ENCODE results near the gene TEX35. TPM values are rescaled to one million over a fixed set of nuclear protein-coding genes. Genes with fewer than 3 reads are reported as not detected.

The TEX35 gene
- total RNA-seq, 1 experiment from 2014 or later, result not detected

- Histone ChIP-seq H3K27ac (no peak overlapping the region), H3K9me3 (ENCODE audit: insufficient read depth, low read depth) (no peaks in the 10 kb centered on the region), H3K9me2 (ENCODE audit: insufficient read depth) (no peaks in the 10 kb centered on the region), H3K4me1 (replicated peaks; ENCODE audit: insufficient read depth) (no peaks in the 10 kb centered on the region), H2AFZ (no peak overlapping the region), H3K36me3 (ENCODE audit: low read depth) (no peaks in the 10 kb centered on the region), H3K79me2 (ENCODE audit: low read depth) (no peaks in the 10 kb centered on the region), H3K27me3 (ENCODE audit: insufficient read depth, low read depth) (no peaks in the 10 kb centered on the region), H3K4me3 (no peak overlapping the region), H3K4me2 (no peak overlapping the region), H4K20me1 (ENCODE audit: insufficient read depth) (no peaks in the 10 kb centered on the region), H3F3A (ENCODE audit: insufficient read depth, low read depth) (no peaks in the 10 kb centered on the region)
- DNase-seq, result no peak
- intact Hi-C loops (cut with micrococcal nuclease; ENCODE audit: unreplicated experiment), result no loop called here
- no TSS peak for BruUV-seq (replicated peaks)
- POLR2A ChIA-PET (ENCODE audit: unreplicated experiment), result no interaction called here
- TF ChIP-seq CTCF (conservative IDR thresholded peaks at IDR 0.05) (no peak), EZH2 (IDR thresholded peaks at IDR 0.05; ENCODE audit: low read depth) (no peak)
- CTCF ChIA-PET, result no interaction called here
These were observed 26.5 kb upstream of the TEX35 start for GRCh38 chr1:178486100-178487069.

GRCh38 chr1:178487070-178487615, 25.8 kb upstream of the TEX35 start:
- Histone ChIP-seq H3K27me3 (ENCODE audit: insufficient read depth, low read depth) (no peaks in the 10 kb centered on the region), H3K4me3 (no peak overlapping the region), H3K9me3 (ENCODE audit: insufficient read depth, low read depth) (no peaks in the 10 kb centered on the region), H3K36me3 (ENCODE audit: low read depth) (no peaks in the 10 kb centered on the region), H3K4me1 (replicated peaks; ENCODE audit: insufficient read depth) (no peaks in the 10 kb centered on the region), H2AFZ (no peak overlapping the region), H3K9me2 (ENCODE audit: insufficient read depth) (no peaks in the 10 kb centered on the region), H3K27ac (no peak overlapping the region), H3K4me2 (no peak overlapping the region), H3K79me2 (ENCODE audit: low read depth) (no peaks in the 10 kb centered on the region), H4K20me1 (ENCODE audit: insufficient read depth) (no peaks in the 10 kb centered on the region), H3F3A (ENCODE audit: insufficient read depth, low read depth) (no peaks in the 10 kb centered on the region)
- POLR2A ChIA-PET (ENCODE audit: unreplicated experiment), result no interaction called here
- TF ChIP-seq EZH2 (IDR thresholded peaks at IDR 0.05; ENCODE audit: low read depth) (no peak), CTCF (conservative IDR thresholded peaks at IDR 0.05) (no peak)
- no TSS peak for BruUV-seq (replicated peaks)
- intact Hi-C loops (cut with micrococcal nuclease; ENCODE audit: unreplicated experiment), result no loop called here
- no peak for DNase-seq
- CTCF ChIA-PET, result no interaction called here

- no peak for DNase-seq
- POLR2A ChIA-PET (ENCODE audit: unreplicated experiment), result no interaction called here
- no peaks in the 10 kb centered on the region for H3K36me3 ChIP-seq (ENCODE audit: low read depth)
- CTCF ChIA-PET, result no interaction called here
- no peak overlapping the region for H3K4me2 ChIP-seq
- no peak overlapping the region for H2AFZ ChIP-seq
- TF ChIP-seq CTCF (conservative IDR thresholded peaks at IDR 0.05), result no peak
- TF ChIP-seq EZH2 (IDR thresholded peaks at IDR 0.05; ENCODE audit: low read depth), result no peak
- no peaks in the 10 kb centered on the region for H3K9me2 ChIP-seq (ENCODE audit: insufficient read depth)
- no peaks in the 10 kb centered on the region for H3K9me3 ChIP-seq (ENCODE audit: insufficient read depth, low read depth)
- H3F3A ChIP-seq (ENCODE audit: insufficient read depth, low read depth), result no peaks in the 10 kb centered on the region
- H3K79me2 ChIP-seq (ENCODE audit: low read depth), result no peaks in the 10 kb centered on the region
- H3K4me1 ChIP-seq (replicated peaks; ENCODE audit: insufficient read depth), result no peaks in the 10 kb centered on the region
- BruUV-seq (replicated peaks), result no TSS peak
- no peak overlapping the region for H3K4me3 ChIP-seq
- H3K27ac ChIP-seq, result no peak overlapping the region
- H3K27me3 ChIP-seq (ENCODE audit: insufficient read depth, low read depth), result no peaks in the 10 kb centered on the region
- intact Hi-C loops (cut with micrococcal nuclease; ENCODE audit: unreplicated experiment), result no loop called here
- no peaks in the 10 kb centered on the region for H4K20me1 ChIP-seq (ENCODE audit: insufficient read depth)
These were observed 24.5 kb upstream of the TEX35 start for GRCh38 chr1:178488393-178488792.
